Tibial nerve (tissue), 4 donors: Measurements from ENCODE around the gene BICD1. TPM values are rescaled to one million over a fixed set of nuclear protein-coding genes. Genes with fewer than 3 reads are reported as not detected.

Source experiments
- DNase-seq, 2 donors: peaks; one replicate each; pipeline ENCODE4 v3.0.0-alpha.2; 2019; ENCODE audit warnings: low spot score in 2 of 2
- H3K27ac ChIP-seq, 4 donors: fragments of 200-600 bp; sonication (generic) in 3 of 4; one replicate each; pipeline ENCODE4 v1.5.1; 2017 to 2019; ENCODE audit warnings: mild to moderate bottlenecking in 1 of 4
- H3K27me3 ChIP-seq, 2 donors: fragments of 200-600 bp; sonication (generic) in 1 of 2; one replicate each; pipeline versions ENCODE4 v1.5.1 to v1.6.0; 2017 to 2019
- H3K36me3 ChIP-seq, 3 donors: fragments of 200-600 bp; sonication (generic); one replicate each; pipeline ENCODE4 v1.5.1; 2018 to 2019
- H3K4me1 ChIP-seq, 4 donors: fragments of 200-600 bp; sonication (generic) in 3 of 4; one replicate each; pipeline ENCODE4 v1.5.1; 2017 to 2019
- H3K4me3 ChIP-seq, 4 donors: fragments of 200-600 bp; sonication (generic) in 3 of 4; one replicate each; pipeline ENCODE4 v1.5.1; 2017 to 2019; ENCODE audit warnings: mild to moderate bottlenecking in 1 of 4, moderate library complexity in 1 of 4
- H3K9me3 ChIP-seq, 4 donors: fragments of 200-600 bp; sonication (generic) in 3 of 4; one replicate each; pipeline ENCODE4 v1.5.1; 2017 to 2019
- EP300 ChIP-seq, 2 donors: sonication (generic); formaldehyde crosslinking; IDR thresholded peaks; one replicate each; pipeline ENCODE4 v1.6.1; 2017; ENCODE audit warnings: antibody characterized with exemption in 2 of 2, mild to moderate bottlenecking in 1 of 2
- POLR2A ChIP-seq, 2 donors: fragments of 450-650 bp; IDR thresholded peaks; one replicate each; pipeline ENCODE4 v1.6.1; 2017; ENCODE audit warnings: antibody characterized with exemption in 2 of 2, mild to moderate bottlenecking in 2 of 2, moderate library complexity in 2 of 2
- WGBS, 2 donors: methylation state at CpG; one replicate each; pipeline ENCODE4 v1.1.5; 2018; 5-methylcytosine and 5-hydroxymethylcytosine counted together
- total RNA-seq, 4 donors: library from RNA; depleted of rRNA; stranded (reverse); fragments of >200 nt; gene quantifications; one replicate each; pipeline ENCODE4 v1.1.0, GENCODE V29; 2016
- TF ChIP-seq, protein P1 (sequence below), 5 experiments: fragments of 200-600 bp in 3 of 5; fragments of 450-650 bp in 2 of 5; sonication (generic) in 3 of 5; IDR thresholded peaks; one replicate each; pipeline ENCODE4 v1.5.1; 2016 to 2019; ENCODE audit warnings: antibody characterized with exemption in 5 of 5, mild to moderate bottlenecking in 3 of 5, moderate library complexity in 2 of 5

BICD1 gene
- total RNA-seq, 4 donors from 2014 or later = 34.9 to 58.8 (median 49.2) TPM

DNA sequence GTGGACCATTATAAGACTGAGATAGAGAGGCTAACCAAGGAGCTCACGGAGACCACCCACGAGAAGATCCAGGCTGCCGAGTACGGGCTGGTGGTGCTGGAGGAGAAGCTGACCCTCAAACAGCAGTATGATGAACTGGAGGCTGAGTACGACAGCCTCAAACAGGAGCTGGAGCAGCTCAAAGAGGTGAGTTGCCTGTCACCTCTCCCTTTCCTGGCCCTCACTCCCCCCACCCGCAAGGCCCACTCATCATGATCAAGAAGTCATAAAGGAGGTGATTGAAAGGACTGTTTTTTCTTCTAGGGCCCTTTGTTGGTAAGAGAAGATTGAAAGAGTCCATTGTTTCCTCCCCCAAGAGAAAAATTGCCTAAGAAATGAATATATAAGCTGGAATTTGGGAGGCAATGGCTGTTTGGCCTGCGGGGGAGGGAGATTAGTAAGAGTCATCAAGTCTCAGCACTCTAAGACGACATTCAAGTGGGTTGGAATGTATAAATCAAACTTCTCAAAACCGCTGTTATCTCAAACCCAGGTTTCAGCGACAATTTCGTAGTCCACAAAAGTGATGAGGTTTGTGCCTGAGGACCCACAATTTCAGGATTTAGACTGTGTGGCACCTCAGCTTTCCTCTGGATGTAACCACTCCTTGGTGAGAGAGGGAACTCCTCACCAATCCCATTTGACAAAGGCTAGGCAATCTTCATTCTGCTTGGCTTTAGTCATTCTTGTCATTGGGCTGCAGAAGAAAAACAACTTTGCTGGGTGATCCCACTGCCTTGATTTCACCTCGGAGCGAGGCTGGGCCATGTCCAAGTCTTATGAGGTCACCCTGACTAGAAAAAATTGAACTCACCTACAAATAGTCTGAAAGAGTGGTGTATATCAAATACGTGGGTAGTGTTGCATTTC is 966 bp downstream of the BICD1 start:
- Histone ChIP-seq H3K27ac (peak overlapping the region; percentile 74 to 92 (median 91)), H3K4me3 (peak overlapping the region; percentile 83 to 96 (median 88)), H3K4me1 (peaks cover 0 to 28% (median 17%) of the 10 kb centered on the region in 4 donors), H3K9me3 (no peaks in the 10 kb centered on the region), H3K27me3 (no peaks in the 10 kb centered on the region), H3K36me3 (no peaks in the 10 kb centered on the region)
- no peak for DNase-seq
- 5 to 6% methylated on average over 14 of the region's 14 CpGs for WGBS, 2 donors
- TF ChIP-seq POLR2A (IDR thresholded peaks at IDR 0.05) (no peak), EP300 (IDR thresholded peaks at IDR 0.05) (peak in 1 of 2 donors; percentile 31)
- TF ChIP-seq, protein P1, sequence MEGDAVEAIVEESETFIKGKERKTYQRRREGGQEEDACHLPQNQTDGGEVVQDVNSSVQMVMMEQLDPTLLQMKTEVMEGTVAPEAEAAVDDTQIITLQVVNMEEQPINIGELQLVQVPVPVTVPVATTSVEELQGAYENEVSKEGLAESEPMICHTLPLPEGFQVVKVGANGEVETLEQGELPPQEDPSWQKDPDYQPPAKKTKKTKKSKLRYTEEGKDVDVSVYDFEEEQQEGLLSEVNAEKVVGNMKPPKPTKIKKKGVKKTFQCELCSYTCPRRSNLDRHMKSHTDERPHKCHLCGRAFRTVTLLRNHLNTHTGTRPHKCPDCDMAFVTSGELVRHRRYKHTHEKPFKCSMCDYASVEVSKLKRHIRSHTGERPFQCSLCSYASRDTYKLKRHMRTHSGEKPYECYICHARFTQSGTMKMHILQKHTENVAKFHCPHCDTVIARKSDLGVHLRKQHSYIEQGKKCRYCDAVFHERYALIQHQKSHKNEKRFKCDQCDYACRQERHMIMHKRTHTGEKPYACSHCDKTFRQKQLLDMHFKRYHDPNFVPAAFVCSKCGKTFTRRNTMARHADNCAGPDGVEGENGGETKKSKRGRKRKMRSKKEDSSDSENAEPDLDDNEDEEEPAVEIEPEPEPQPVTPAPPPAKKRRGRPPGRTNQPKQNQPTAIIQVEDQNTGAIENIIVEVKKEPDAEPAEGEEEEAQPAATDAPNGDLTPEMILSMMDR (IDR thresholded peaks at IDR 0.05) = no peak

DNA sequence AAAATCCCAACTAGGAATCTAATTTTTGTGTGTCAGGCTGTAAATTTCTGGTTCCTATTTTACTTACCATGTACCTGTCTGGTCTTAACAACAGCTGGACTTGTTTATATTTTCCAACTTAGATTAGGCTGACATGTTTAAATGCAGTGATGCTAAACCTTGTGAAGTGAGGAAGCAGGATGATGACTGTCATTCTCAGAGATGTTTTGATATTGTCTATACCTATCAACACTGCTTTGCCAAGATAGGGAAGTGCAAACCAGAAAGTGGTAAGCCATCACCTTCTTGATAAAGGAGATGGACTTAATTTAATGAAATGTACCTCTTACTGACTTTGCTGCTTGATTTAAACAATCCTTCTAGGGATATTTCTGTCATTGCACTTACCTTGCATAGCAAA is 2.1 kb downstream of the BICD1 start:
- DNase-seq = no peak
- H3K4me1 ChIP-seq = peaks cover 0 to 28% (median 17%) of the 10 kb centered on the region in 4 donors
- H3K27me3 ChIP-seq = no peaks in the 10 kb centered on the region
- H3K36me3 ChIP-seq = no peaks in the 10 kb centered on the region
- peak overlapping the region in 2 of 4 donors; percentile 5 to 84 for H3K4me3 ChIP-seq
- H3K9me3 ChIP-seq = no peaks in the 10 kb centered on the region
- TF ChIP-seq, protein P1 (IDR thresholded peaks at IDR 0.05) = no peak
- TF ChIP-seq EP300 (IDR thresholded peaks at IDR 0.05) (no peak), POLR2A (IDR thresholded peaks at IDR 0.05) (no peak)
- H3K27ac ChIP-seq = peak overlapping the region in 3 of 4 donors; percentile 91 to 92 (median 91)

DNA sequence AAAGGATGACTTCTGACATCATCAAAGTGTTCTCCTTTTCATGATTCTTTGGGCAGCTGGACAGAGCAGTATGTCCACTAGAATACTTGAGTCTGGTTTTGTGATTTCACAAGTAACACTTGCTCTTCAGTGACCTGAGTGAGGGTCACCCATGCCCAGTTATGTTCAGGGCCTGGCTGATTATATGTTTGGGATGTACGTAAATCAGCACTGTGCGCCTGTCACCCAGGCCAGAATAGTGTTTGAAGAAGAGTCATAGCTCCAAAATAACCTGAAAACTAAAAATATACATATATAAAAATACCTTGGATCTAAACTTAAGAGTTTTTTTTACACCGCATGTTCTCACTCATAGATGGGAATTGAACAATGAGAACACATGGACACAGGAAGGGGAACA is 3.8 kb downstream of the BICD1 start:
- H3K27me3 ChIP-seq = no peaks in the 10 kb centered on the region
- H3K4me1 ChIP-seq = peaks cover 0 to 30% (median 19%) of the 10 kb centered on the region in 4 donors
- no peaks in the 10 kb centered on the region for H3K36me3 ChIP-seq
- WGBS, 2 donors = 64 to 71% methylated on average over 3 of the region's 3 CpGs
- H3K9me3 ChIP-seq = no peaks in the 10 kb centered on the region
- DNase-seq = no peak
- no peak overlapping the region for H3K4me3 ChIP-seq
- H3K27ac ChIP-seq = peak overlapping the region in 2 of 4 donors; percentile 54 to 72
- TF ChIP-seq POLR2A (IDR thresholded peaks at IDR 0.05) (no peak), EP300 (IDR thresholded peaks at IDR 0.05) (no peak)
- TF ChIP-seq, protein P1 (IDR thresholded peaks at IDR 0.05) = no peak

DNA sequence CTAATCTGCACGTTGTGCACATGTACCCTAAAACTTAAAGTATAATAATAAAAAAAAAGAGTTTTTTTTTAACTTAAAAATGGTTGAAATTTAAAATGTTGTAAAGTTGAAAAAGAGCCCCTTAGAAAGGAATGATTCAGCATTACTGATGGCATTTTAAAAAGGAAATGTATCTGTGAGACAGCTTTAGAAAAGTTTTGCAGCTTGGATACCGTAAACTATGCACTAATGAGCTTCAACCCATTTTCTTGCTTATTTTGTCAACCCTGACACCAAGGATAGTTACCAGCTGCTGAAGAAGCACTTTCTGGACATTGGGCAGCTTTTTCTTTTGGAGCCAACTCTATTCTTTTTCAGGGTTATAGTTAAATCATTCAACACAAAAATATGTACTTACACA is 4.3 kb downstream of the BICD1 start:
- peaks cover 0 to 35% (median 21%) of the 10 kb centered on the region in 4 donors for H3K4me1 ChIP-seq
- peak overlapping the region in 2 of 4 donors; percentile 38 to 69 for H3K27ac ChIP-seq
- no peak overlapping the region for H3K4me3 ChIP-seq
- H3K36me3 ChIP-seq = no peaks in the 10 kb centered on the region
- no peaks in the 10 kb centered on the region for H3K27me3 ChIP-seq
- H3K9me3 ChIP-seq = no peaks in the 10 kb centered on the region
- DNase-seq = no peak
- 28 to 29% methylated on average over 2 of the region's 2 CpGs for WGBS, 2 donors
- no peak for TF ChIP-seq EP300 (IDR thresholded peaks at IDR 0.05)

DNA sequence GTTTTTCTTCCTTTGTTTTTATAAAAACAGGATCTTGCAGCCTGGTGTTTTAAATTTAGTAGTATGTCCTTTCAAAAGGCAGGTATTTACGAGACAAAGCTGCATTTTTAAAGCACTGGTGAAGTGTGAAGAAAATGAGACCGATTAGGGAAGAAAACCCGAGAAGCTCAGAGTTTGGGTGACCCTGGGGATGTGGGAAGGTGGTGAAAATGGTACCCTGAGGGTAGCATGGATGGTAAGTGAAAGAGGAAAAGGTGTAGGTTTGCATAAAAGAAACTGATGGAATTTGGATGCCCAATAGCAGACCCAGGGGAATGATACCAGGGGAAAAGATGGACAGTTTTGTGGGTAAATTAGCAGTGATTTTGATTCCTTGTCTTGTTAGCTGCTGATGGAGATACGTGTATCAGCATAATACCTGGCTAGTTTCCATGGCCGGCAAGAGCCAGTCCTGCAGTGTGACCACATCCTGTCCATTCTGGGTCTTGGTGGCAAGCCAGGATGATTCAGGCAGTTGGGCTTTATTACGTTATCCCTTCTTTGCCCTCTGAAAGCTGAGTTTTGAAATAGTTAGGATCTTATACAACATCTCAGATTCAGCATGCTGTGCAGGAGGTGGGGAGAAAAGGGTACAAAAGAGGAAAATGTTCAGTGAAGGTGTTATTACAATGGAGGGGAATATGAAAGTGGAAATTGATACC is 8.9 kb downstream of the BICD1 start:
- Histone ChIP-seq H3K27me3 (no peaks in the 10 kb centered on the region), H3K36me3 (no peaks in the 10 kb centered on the region), H3K9me3 (no peaks in the 10 kb centered on the region), H3K27ac (peak overlapping the region in 2 of 4 donors; percentile 62 to 78), H3K4me3 (no peak overlapping the region), H3K4me1 (peaks cover 0 to 36% (median 15%) of the 10 kb centered on the region in 4 donors)
- TF ChIP-seq EP300 (IDR thresholded peaks at IDR 0.05) (peak in 1 of 2 donors; percentile 86), POLR2A (IDR thresholded peaks at IDR 0.05) (no peak)
- TF ChIP-seq, protein P1 (IDR thresholded peaks at IDR 0.05) = no peak
- peak; percentile 85 to 95 for DNase-seq
- 21 to 24% methylated on average over 6 of the region's 6 CpGs for WGBS, 2 donors
